WI38 (cell line): ENCODE data around the gene RAD23A.
A peak's percentile ranks its signal among the peaks of the same experiment; 100 is the strongest.

Experiments used
- H3K4me3 ChIP-seq: 2 replicates; pipeline ENCODE4 v1.5.1; 2011; ENCODE audit warnings: low read depth, mild to moderate bottlenecking, control low read depth, low read length
- CTCF ChIP-seq: IDR thresholded peaks from 2 replicates; pipeline ENCODE4 v1.5.1; 2012; ENCODE audit warnings: low read depth, mild to moderate bottlenecking, control low read depth, low read length

Gene RAD23A

GRCh38 chr19:12945479-12946091 lies at the start of gene RAD23A:
TSS of gene RAD23A (plus strand) at chr19:12945862. CDS start at chr19:12945949, 87 bp downstream.
- H3K4me3 ChIP-seq, result peak within 1 kb of the TSS; percentile 75
- TF ChIP-seq CTCF, result no peak

GRCh38 chr19:12896460-12896859 lies 49.2 kb upstream of the RAD23A start:
- no peak for TF ChIP-seq CTCF
- no peak overlapping the region for H3K4me3 ChIP-seq

- H3K4me3 ChIP-seq, result no peak overlapping the region
- TF ChIP-seq CTCF, result no peak
Observed at GRCh38 chr19:12899891-12900518, 45.7 kb upstream of the RAD23A start.

- no peak for TF ChIP-seq CTCF
Observed at GRCh38 chr19:12907166-12907565, 38.5 kb upstream of the RAD23A start.

GRCh38 chr19:12912571-12912970 lies 33.1 kb upstream of the RAD23A start:
- H3K4me3 ChIP-seq, result no peak overlapping the region
- no peak for TF ChIP-seq CTCF

More at GRCh38 chr19:12907166-12907565, 38.5 kb upstream of the RAD23A start:
- H3K4me3 ChIP-seq, result no peak overlapping the region

GRCh38 chr19:12913011-12913561 lies 32.6 kb upstream of the RAD23A start:
- TF ChIP-seq CTCF, result no peak
- H3K4me3 ChIP-seq, result no peak overlapping the region
